IMR-90 (cell line): ENCODE data around the gene HMHB1. TPM values are rescaled to one million over a fixed set of nuclear protein-coding genes. Genes with fewer than 3 reads are reported as not detected.

Source experiments
- ATAC-seq: fragments of 200-7000 bp; cut with Tn5 transposase; 2 replicates; pipeline ENCODE4 v1.9.1; 2020; ENCODE audit warnings: low read depth, mild to moderate bottlenecking, moderate library complexity
- BruUV-seq: library from RNA; stranded (reverse); fragments of 400-500 nt; replicated peaks from 2 replicates; lab custom pipeline; 2021; lab: Mats Ljungman, UMichigan
- CTCF ChIA-PET: fragments of 300-600 bp; formaldehyde crosslinking; extraction: SDS; loops from one replicate; lab custom pipeline; 2021; ENCODE audit warnings: antibody characterized with exemption; lab: Yijun Ruan, JAX
- POLR2A ChIA-PET: fragments of 300-600 bp; sonication (Branson Sonifier 250); formaldehyde crosslinking; loops from one replicate; lab custom pipeline; 2022; ENCODE audit warnings: antibody characterized with exemption; ENCODE audit not compliant: unreplicated experiment; lab: Charles Lee
- DNase-seq: peaks from one replicate; pipeline ENCODE4 v3.0.0; 2013
- H2AFZ ChIP-seq: replicated peaks from 2 replicates; pipeline ENCODE3; 2013; ENCODE audit warnings: low read length, mild to moderate bottlenecking; ENCODE audit not compliant: poor library complexity
- H2AK5ac ChIP-seq: 2 replicates; pipeline ENCODE4 v1.6.1; 2013; ENCODE audit warnings: low read depth, low read length, inconsistent platforms
- H2AK9ac ChIP-seq: replicated peaks from 2 replicates; pipeline ENCODE3; 2013; ENCODE audit warnings: mild to moderate bottlenecking, low read depth, low read length, moderate library complexity; ENCODE audit not compliant: poor library complexity
- H2BK120ac ChIP-seq: 2 replicates; pipeline ENCODE4 v1.6.1; 2013; ENCODE audit warnings: low read depth, low read length, inconsistent platforms
- H2BK15ac ChIP-seq: 3 replicates; pipeline ENCODE4 v1.6.1; 2013; ENCODE audit warnings: low read depth, low read length, inconsistent platforms
- H2BK20ac ChIP-seq: 2 replicates; pipeline ENCODE4 v1.6.1; 2013; ENCODE audit warnings: low read depth, mild to moderate bottlenecking, inconsistent platforms, low read length, moderate library complexity
- H2BK5ac ChIP-seq: 2 replicates; pipeline ENCODE4 v1.6.1; 2013; ENCODE audit warnings: mild to moderate bottlenecking, low read depth, low read length, inconsistent platforms; ENCODE audit not compliant: poor library complexity, severe bottlenecking
- H3K14ac ChIP-seq: replicated peaks from 2 replicates; pipeline ENCODE4 v1.6.1; 2013; ENCODE audit warnings: low read depth, low read length, inconsistent platforms
- H3K18ac ChIP-seq: 2 replicates; pipeline ENCODE4 v1.6.1; 2013; ENCODE audit warnings: low read depth, low read length, control low read depth
- H3K23ac ChIP-seq: 2 replicates; pipeline ENCODE4 v1.6.1; 2013; ENCODE audit warnings: low read depth, low read length, inconsistent platforms
- H3K27ac ChIP-seq: 2 replicates; pipeline ENCODE4 v1.5.1; 2013; ENCODE audit warnings: mild to moderate bottlenecking, control low read depth, low read length; ENCODE audit not compliant: insufficient read depth
- H3K27me3 ChIP-seq: 2 replicates; pipeline ENCODE4 v1.6.1; 2013; ENCODE audit warnings: low read length; ENCODE audit not compliant: control insufficient read depth, insufficient read depth
- H3K36me3 ChIP-seq: 2 replicates; pipeline ENCODE4 v1.6.1; 2013; ENCODE audit warnings: low read length, mixed read lengths; ENCODE audit not compliant: control insufficient read depth, insufficient read depth
- H3K4ac ChIP-seq: 2 replicates; pipeline ENCODE4 v1.6.1; 2013; ENCODE audit warnings: low read depth, low read length, inconsistent platforms
- H3K4me1 ChIP-seq: 2 replicates; pipeline ENCODE4 v1.6.1; 2013; ENCODE audit warnings: low read length, mixed read lengths; ENCODE audit not compliant: control insufficient read depth, insufficient read depth
- H3K4me2 ChIP-seq: 2 replicates; pipeline ENCODE4 v1.6.1; 2013; ENCODE audit warnings: low read depth, mild to moderate bottlenecking, control low read depth, low read length, moderate library complexity
- H3K4me3 ChIP-seq: 2 replicates; pipeline ENCODE4 v1.5.1; 2013; ENCODE audit warnings: low read depth, mild to moderate bottlenecking, control low read depth, low read length, moderate library complexity; ENCODE audit not compliant: insufficient read depth
- H3K56ac ChIP-seq: 2 replicates; pipeline ENCODE4 v1.6.1; 2013; ENCODE audit warnings: low read length, inconsistent platforms; ENCODE audit not compliant: insufficient read depth; ENCODE audit errors: extremely low read depth
- H3K79me1 ChIP-seq, 2 experiments: 2 replicates each; pipeline ENCODE4 v1.6.1; 2013; ENCODE audit warnings: low read length in 2 of 2, inconsistent platforms in 1 of 2, low read depth in 1 of 2
- H3K9ac ChIP-seq: 2 replicates; pipeline ENCODE4 v1.6.1; 2013; ENCODE audit warnings: low read depth, low read length, control low read depth
- H3K9me1 ChIP-seq: 2 replicates; pipeline ENCODE4 v1.6.1; 2013; ENCODE audit warnings: low read length, inconsistent platforms; ENCODE audit not compliant: insufficient read depth
- H3K9me3 ChIP-seq: 2 replicates; pipeline ENCODE4 v1.6.1; 2013; ENCODE audit warnings: low read length; ENCODE audit not compliant: control insufficient read depth, insufficient read depth
- H4K20me1 ChIP-seq: 2 replicates; pipeline ENCODE4 v1.6.1; 2013; ENCODE audit warnings: low read length, inconsistent platforms; ENCODE audit not compliant: insufficient read depth
- H4K5ac ChIP-seq: 2 replicates; pipeline ENCODE4 v1.6.1; 2013; ENCODE audit warnings: mild to moderate bottlenecking, low read depth, low read length, control low read depth
- H4K8ac ChIP-seq, 2 experiments: 2 replicates each; pipeline ENCODE4 v1.6.1; 2013; ENCODE audit warnings: low read depth in 2 of 2, low read length in 2 of 2, control low read depth in 1 of 2, inconsistent platforms in 1 of 2
- H4K91ac ChIP-seq: 2 replicates; pipeline ENCODE4 v1.6.1; 2013; ENCODE audit warnings: low read depth, low read length, inconsistent platforms; ENCODE audit not compliant: insufficient read depth
- BHLHE40 ChIP-seq: fragments of 150-350 bp; IDR thresholded peaks from 2 replicates; pipeline ENCODE4 v1.6.1; 2016; ENCODE audit warnings: mild to moderate bottlenecking, low read depth, low read length
- CEBPB ChIP-seq: IDR thresholded peaks from 2 replicates; pipeline ENCODE4 v1.6.1; 2012; ENCODE audit warnings: low read depth, low read length, improper control_type of control experiment
- ELK1 ChIP-seq: fragments of 150-350 bp; IDR thresholded peaks from 2 replicates; pipeline ENCODE4 v1.6.1; 2016; ENCODE audit warnings: low read depth, mild to moderate bottlenecking, low read length, moderate library complexity, borderline replicate concordance
- FOS ChIP-seq: fragments of 150-350 bp; IDR thresholded peaks from 2 replicates; pipeline ENCODE4 v1.6.1; 2016; ENCODE audit warnings: low read depth, low read length
- MAFK ChIP-seq: IDR thresholded peaks from 2 replicates; pipeline ENCODE4 v1.6.1; 2012; ENCODE audit warnings: low read depth, low read length, improper control_type of control experiment
- MAZ ChIP-seq: IDR thresholded peaks from 2 replicates; pipeline ENCODE4 v1.6.1; 2012; ENCODE audit warnings: low read depth, mild to moderate bottlenecking, low read length, improper control_type of control experiment, moderate library complexity, borderline replicate concordance
- MXI1 ChIP-seq: IDR thresholded peaks from 2 replicates; pipeline ENCODE4 v1.6.1; 2012; ENCODE audit warnings: low read depth, mild to moderate bottlenecking, low read length, moderate library complexity, borderline replicate concordance
- NFE2L2 ChIP-seq: fragments of 150-350 bp; IDR thresholded peaks from 2 replicates; pipeline ENCODE4 v1.6.1; 2016; ENCODE audit warnings: low read depth, mild to moderate bottlenecking, low read length
- POLR2A ChIP-seq: IDR thresholded peaks from 2 replicates; pipeline ENCODE4 v1.6.1; 2012; ENCODE audit warnings: mild to moderate bottlenecking, low read depth, low read length
- RAD21 ChIP-seq: IDR thresholded peaks from 2 replicates; pipeline ENCODE4 v1.6.1; 2012; ENCODE audit warnings: low read length, improper control_type of control experiment
- RCOR1 ChIP-seq: IDR thresholded peaks from 2 replicates; pipeline ENCODE4 v1.6.1; 2012; ENCODE audit warnings: mild to moderate bottlenecking, low read length, improper control_type of control experiment; ENCODE audit not compliant: insufficient replicate concordance
- RFX5 ChIP-seq: IDR thresholded peaks from 2 replicates; pipeline ENCODE4 v1.8.0; 2012; ENCODE audit warnings: low read depth, mild to moderate bottlenecking, low read length, moderate library complexity
- SMC3 ChIP-seq: fragments of 150-350 bp; IDR thresholded peaks from 2 replicates; pipeline ENCODE4 v1.6.1; 2016; ENCODE audit warnings: low read depth, mild to moderate bottlenecking, antibody characterized with exemption, low read length, moderate library complexity
- USF2 ChIP-seq: fragments of 150-350 bp; IDR thresholded peaks from 2 replicates; pipeline ENCODE4 v1.6.1; 2017; ENCODE audit warnings: mild to moderate bottlenecking, antibody characterized with exemption, low read length, low read depth
- WGBS, 2 experiments: methylation state at CpG; one replicate each; pipeline versions ENCODE4 v1.1.5 to v1.1.7; 2013; ENCODE audit warnings: missing lambda C conversion rate in 2 of 2; ENCODE audit not compliant: insufficient read length in 1 of 2; ENCODE audit errors: extremely low coverage in 2 of 2; 5-methylcytosine and 5-hydroxymethylcytosine counted together
- dilution Hi-C: fragments of 300-500 bp; cut with HindIII; formaldehyde crosslinking; loops from one replicate; pipeline ENCODE4 v1.14.3; 2018; ENCODE audit warnings: low sequenced_read_pairs; ENCODE audit not compliant: unreplicated experiment
- in situ Hi-C: fragments of 300-500 bp; cut with MboI; formaldehyde crosslinking; loops from 3 replicates; pipeline ENCODE4 v1.14.3; 2019; ENCODE audit warnings: low sequenced_read_pairs, inconsistent platforms, mixed read lengths
- intact Hi-C: fragments of 100-400 bp; cut with micrococcal nuclease; formaldehyde crosslinking; loops from 2 replicates; pipeline ENCODE4 v1.10.0; 2022
- polyA plus RNA-seq, 3 experiments: library from polyadenylated mRNA; depleted of rRNA; stranded (reverse); fragments of >200 nt; gene quantifications; 2 replicates each; pipeline ENCODE4 v1.2.3, GENCODE V29; 2012; ENCODE audit warnings: low replicate concordance in 1 of 3
- total RNA-seq: library from RNA; depleted of rRNA; stranded (reverse); fragments of >200 nt; gene quantifications from 2 replicates; pipeline ENCODE4 v1.2.3, GENCODE V29; 2012
- TF ChIP-seq, protein P1 (sequence below): conservative IDR thresholded peaks from 2 replicates; pipeline ENCODE4 v1.5.1; 2012; ENCODE audit warnings: mild to moderate bottlenecking, low read depth, low read length, improper control_type of control experiment

The HMHB1 gene
- total and polyA plus RNA-seq, 2 of the 4 experiments (the other 2 are of a cell fraction) = not detected

GRCh38 chr5:143820451-143820850 is 8.5 kb downstream of the HMHB1 start:
- no peak overlapping the region for H4K91ac ChIP-seq
- peak overlapping the region; percentile 82 for H3K14ac ChIP-seq
- H4K8ac ChIP-seq = peak overlapping the region in 1 of 2 experiments; percentile 32; a peak in 1 of 4 replicates
- no peaks in the 10 kb centered on the region for H3K27me3 ChIP-seq
- no peaks in the 10 kb centered on the region for H3K79me1 ChIP-seq
- H3K9ac ChIP-seq = no peak overlapping the region
- dilution Hi-C loops (no loop called here), in situ Hi-C loops (loop anchor here (10.0 kb wide), 4 partner anchors 256 to 906 kb away; partner anchors contain the start of gene NR3C1), intact Hi-C loops (loop anchor here (5.0 to 10.0 kb wide), 3 partner anchors 616 to 898 kb away; no protein-coding TSS in a partner anchor)
- ATAC-seq = no peak
- peak overlapping the region; percentile 27; the same call in 1 of the 2 replicates for H4K5ac ChIP-seq
- no peak overlapping the region for H3K56ac ChIP-seq
- H4K20me1 ChIP-seq = no peaks in the 10 kb centered on the region
- peak overlapping the region; percentile 14; the same call in 1 of the 2 replicates for H3K23ac ChIP-seq
- no peak for DNase-seq
- H3K27ac ChIP-seq = no peak overlapping the region
- H2AK5ac ChIP-seq = 0 out of 2 replicates have a peak overlapping the region, but pooled peaks have one; percentile 16
- 88% methylated on average over 1 of the region's 2 CpGs; no CpG with 5 or more reads in 1 of the 2 experiments for WGBS, 2 experiments
- peak overlapping the region; percentile 10; the same call in 1 of the 3 replicates for H2BK15ac ChIP-seq
- peak overlapping the region; percentile 73; the same call in 1 of the 2 replicates for H2BK120ac ChIP-seq
- POLR2A ChIA-PET = no interaction called here
- no peak overlapping the region for H2BK5ac ChIP-seq
- H3K4me1 ChIP-seq = peaks cover 4% of the 10 kb centered on the region; the same call in 1 of the 2 replicates
- H3K4ac ChIP-seq = no peak overlapping the region; the same call in 1 of the 2 replicates
- no TSS peak for BruUV-seq
- peak overlapping the region; percentile 21; the same call in 1 of the 2 replicates for H2BK20ac ChIP-seq
- no peaks in the 10 kb centered on the region for H3K9me3 ChIP-seq
- CTCF ChIA-PET = interaction anchor here (0.6 to 0.8 kb wide), 3 partner anchors 293 to 482 kb away, joined by 3 to 6 read pairs (median 5); no protein-coding TSS in a partner anchor
- H3K4me3 ChIP-seq = no peak overlapping the region
- peak overlapping the region; percentile 20; the same call in 1 of the 2 replicates for H3K4me2 ChIP-seq
- H2AFZ ChIP-seq = no peak overlapping the region
- H2AK9ac ChIP-seq = no peak overlapping the region
- H3K18ac ChIP-seq = peak overlapping the region; percentile 22; the same call in 1 of the 2 replicates
- no peaks in the 10 kb centered on the region; the same call in 1 of the 2 replicates for H3K9me1 ChIP-seq
- no peaks in the 10 kb centered on the region for H3K36me3 ChIP-seq
- TF ChIP-seq RFX5 = no peak
- no peak for TF ChIP-seq MAFK
- TF ChIP-seq RCOR1 = no peak
- TF ChIP-seq ELK1 = no peak
- no peak for TF ChIP-seq MXI1
- no peak for TF ChIP-seq BHLHE40
- TF ChIP-seq RAD21 = no peak
- TF ChIP-seq USF2 = no peak
- TF ChIP-seq CEBPB = no peak
- TF ChIP-seq MAZ = no peak
- no peak for TF ChIP-seq FOS
- TF ChIP-seq NFE2L2 = no peak
- TF ChIP-seq, protein P1, sequence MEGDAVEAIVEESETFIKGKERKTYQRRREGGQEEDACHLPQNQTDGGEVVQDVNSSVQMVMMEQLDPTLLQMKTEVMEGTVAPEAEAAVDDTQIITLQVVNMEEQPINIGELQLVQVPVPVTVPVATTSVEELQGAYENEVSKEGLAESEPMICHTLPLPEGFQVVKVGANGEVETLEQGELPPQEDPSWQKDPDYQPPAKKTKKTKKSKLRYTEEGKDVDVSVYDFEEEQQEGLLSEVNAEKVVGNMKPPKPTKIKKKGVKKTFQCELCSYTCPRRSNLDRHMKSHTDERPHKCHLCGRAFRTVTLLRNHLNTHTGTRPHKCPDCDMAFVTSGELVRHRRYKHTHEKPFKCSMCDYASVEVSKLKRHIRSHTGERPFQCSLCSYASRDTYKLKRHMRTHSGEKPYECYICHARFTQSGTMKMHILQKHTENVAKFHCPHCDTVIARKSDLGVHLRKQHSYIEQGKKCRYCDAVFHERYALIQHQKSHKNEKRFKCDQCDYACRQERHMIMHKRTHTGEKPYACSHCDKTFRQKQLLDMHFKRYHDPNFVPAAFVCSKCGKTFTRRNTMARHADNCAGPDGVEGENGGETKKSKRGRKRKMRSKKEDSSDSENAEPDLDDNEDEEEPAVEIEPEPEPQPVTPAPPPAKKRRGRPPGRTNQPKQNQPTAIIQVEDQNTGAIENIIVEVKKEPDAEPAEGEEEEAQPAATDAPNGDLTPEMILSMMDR = no peak
- TF ChIP-seq POLR2A = no peak
- no peak for TF ChIP-seq SMC3
